ENCODE measurements around the gene GNG7.

GRCh38 chr19:2734589-2735288, 32.2 kb upstream of the GNG7 start:
- TF ChIP-seq CTCF (IDR thresholded peaks at IDR 0.05; ENCODE audit: low read length) = no peak
- no peak for TF ChIP-seq EZH2 (optimal IDR thresholded peaks at IDR 0.05; ENCODE audit: low read depth, low read length)

Measured in MM.1S (cell line).